K562 (cell line): ENCODE measurements around the gene KIAA2012. TPM values are rescaled to one million over a fixed set of nuclear protein-coding genes. Genes with fewer than 3 reads are reported as not detected.

Source experiments
- ATF7 ChIP-seq: fragments of 450-650 bp; IDR thresholded peaks from 2 replicates; pipeline ENCODE4 v1.7.1; 2014; ENCODE audit warnings: mild to moderate bottlenecking, moderate library complexity
- BRF2 ChIP-seq: IDR thresholded peaks from 3 replicates; pipeline ENCODE4 v1.6.1; 2011; ENCODE audit warnings: borderline replicate concordance, mild to moderate bottlenecking; ENCODE audit not compliant: insufficient read length, insufficient read depth
- CBX2 ChIP-seq: fragments of 200-600 bp; sonication (generic); IDR thresholded peaks from one replicate; pipeline ENCODE4 v1.6.1; 2012; ENCODE audit warnings: mild to moderate bottlenecking, low read length, inconsistent platforms; ENCODE audit not compliant: insufficient read depth, poor library complexity, severe bottlenecking
- E2F3 ChIP-seq: fragments of 250-450 bp; sonication (Bioruptor Pico); IDR thresholded peaks from 2 replicates; pipeline ENCODE4 v1.4.0; 2020; ENCODE audit warnings: mild to moderate bottlenecking
- HNRNPH1 ChIP-seq: fragments of 200-400 bp; formaldehyde crosslinking; optimal IDR thresholded peaks from 2 replicates; pipeline ENCODE3; 2017; ENCODE audit warnings: low read depth, mild to moderate bottlenecking, low read length, moderate library complexity
- LCOR ChIP-seq: sonication (generic); formaldehyde crosslinking; IDR thresholded peaks from 2 replicates; pipeline ENCODE4 v1.8.0; 2022; ENCODE audit warnings: mild to moderate bottlenecking, missing genetic modification reagents
- MBD2 ChIP-seq: sonication (generic); IDR thresholded peaks from 2 replicates; pipeline ENCODE4 v1.6.1; 2016; ENCODE audit warnings: low read depth, borderline replicate concordance
- NCOA6 ChIP-seq: fragments of 450-650 bp; IDR thresholded peaks from 2 replicates; pipeline ENCODE4 v1.6.1; 2017; ENCODE audit warnings: mild to moderate bottlenecking
- NFE2 ChIP-seq: IDR thresholded peaks from 2 replicates; pipeline ENCODE4 v1.6.1; 2014; ENCODE audit warnings: antibody characterized with exemption, low read depth
- OTX1 ChIP-seq: fragments of 450-650 bp; formaldehyde crosslinking; IDR thresholded peaks from 2 replicates; pipeline ENCODE4 v1.4.0; 2022; ENCODE audit warnings: mild to moderate bottlenecking
- SP2 ChIP-seq: IDR thresholded peaks from 2 replicates; pipeline ENCODE4 v1.6.1; 2011; ENCODE audit warnings: mild to moderate bottlenecking, low read depth, low read length, moderate library complexity; ENCODE audit not compliant: poor library complexity, severe bottlenecking; ENCODE audit errors: extremely low read depth
- ZBTB40 ChIP-seq, 2 experiments: fragments of 450-650 bp in 1 of 2; sonication (generic) in 1 of 2; formaldehyde crosslinking in 1 of 2; IDR thresholded peaks; 2 replicates each; pipeline versions ENCODE4 v1.7.1 to v1.9.0; 2016 to 2022; ENCODE audit warnings: inconsistent platforms in 1 of 2, mild to moderate bottlenecking in 1 of 2, missing genetic modification reagents in 1 of 2
- polyA plus RNA-seq, 8 experiments: library from polyadenylated mRNA; depleted of rRNA in 4 of 8; stranded (reverse) in 5 of 8; unstranded in 3 of 8; fragments of >200 nt; fragmentation: Nextera tagmentation in 2 of 8; fragmentation: Illumina TruSeq in 1 of 8; extraction: Ambion mirVana in 2 of 8; extraction: Trizol in 1 of 8; gene quantifications; 2 replicates each; pipeline versions ENCODE4 v1.2.1 to v1.2.3, GENCODE V29; 2011 to 2014; ENCODE audit warnings: inconsistent platforms in 1 of 8, missing spikeins in 1 of 8
- total RNA-seq, 7 experiments: library from RNA; depleted of rRNA in 6 of 7; stranded (reverse); fragments of >200 nt in 6 of 7; fragmentation: Illumina TruSeq in 2 of 7; extraction: Trizol in 2 of 7; gene quantifications; 2 replicates each; pipeline versions ENCODE4 v1.2.1 to v1.2.3, GENCODE V29; 2011 to 2021; ENCODE audit warnings: low replicate concordance in 1 of 7
- TF ChIP-seq, protein P1 (sequence below): IDR thresholded peaks from 2 replicates; pipeline ENCODE4 v1.6.1; 2011; ENCODE audit warnings: borderline replicate concordance, low read depth, mild to moderate bottlenecking, moderate library complexity, low read length; ENCODE audit not compliant: insufficient read depth, poor library complexity, severe bottlenecking

KIAA2012 gene
- total and polyA plus RNA-seq, 9 of the 15 experiments (the other 6 are each of a cell fraction or from before 2014, with no cell fraction given): not detected

DNA sequence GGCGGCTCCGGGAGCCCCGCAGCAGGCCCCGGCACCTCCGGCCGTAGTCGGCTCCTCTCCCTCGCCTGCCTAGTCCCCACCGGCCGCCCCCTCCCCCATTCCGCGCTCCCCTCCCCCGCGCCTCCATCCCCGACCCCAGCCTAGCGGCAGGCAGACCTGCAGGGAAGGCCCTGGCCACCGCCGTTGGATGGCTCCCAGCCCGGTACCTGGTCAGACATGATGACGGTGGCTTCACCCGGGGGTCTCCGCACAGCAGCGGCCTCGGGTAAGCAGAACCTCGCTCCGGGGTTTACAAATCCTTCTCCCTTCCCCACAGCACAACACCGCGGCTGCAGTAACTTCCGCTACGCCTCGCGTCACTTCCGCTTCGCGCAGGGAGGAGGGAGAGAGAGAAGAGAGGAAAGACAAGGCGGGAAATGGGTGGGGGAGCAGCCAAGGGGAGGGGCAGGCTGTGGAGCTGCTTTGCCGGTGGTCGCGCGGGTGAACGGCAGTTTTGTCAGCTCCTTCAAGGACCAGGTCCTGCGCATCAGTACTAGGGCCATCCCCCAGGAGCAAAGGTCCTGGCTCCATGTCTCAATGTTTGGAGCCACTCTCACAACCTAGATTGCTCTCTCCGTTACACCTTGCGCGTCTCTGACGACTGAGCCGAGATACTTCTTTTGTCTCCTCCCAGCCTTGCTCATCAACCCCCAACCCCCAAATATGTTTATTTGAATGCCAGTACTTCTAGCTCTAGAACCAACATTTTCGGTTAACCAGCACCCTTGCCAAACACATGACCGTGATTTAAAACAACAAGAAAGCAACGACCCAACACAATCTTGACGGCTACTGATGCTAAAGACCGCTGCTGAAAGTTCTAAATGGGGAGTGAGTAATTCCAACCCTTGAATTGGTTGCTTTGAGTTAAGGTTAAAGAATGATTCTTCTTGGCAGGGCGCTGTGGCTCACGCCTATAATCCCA, 165.5 kb downstream of the KIAA2012 start, which contains the start of gene SUMO1 (continued):
- TF ChIP-seq, protein P1, sequence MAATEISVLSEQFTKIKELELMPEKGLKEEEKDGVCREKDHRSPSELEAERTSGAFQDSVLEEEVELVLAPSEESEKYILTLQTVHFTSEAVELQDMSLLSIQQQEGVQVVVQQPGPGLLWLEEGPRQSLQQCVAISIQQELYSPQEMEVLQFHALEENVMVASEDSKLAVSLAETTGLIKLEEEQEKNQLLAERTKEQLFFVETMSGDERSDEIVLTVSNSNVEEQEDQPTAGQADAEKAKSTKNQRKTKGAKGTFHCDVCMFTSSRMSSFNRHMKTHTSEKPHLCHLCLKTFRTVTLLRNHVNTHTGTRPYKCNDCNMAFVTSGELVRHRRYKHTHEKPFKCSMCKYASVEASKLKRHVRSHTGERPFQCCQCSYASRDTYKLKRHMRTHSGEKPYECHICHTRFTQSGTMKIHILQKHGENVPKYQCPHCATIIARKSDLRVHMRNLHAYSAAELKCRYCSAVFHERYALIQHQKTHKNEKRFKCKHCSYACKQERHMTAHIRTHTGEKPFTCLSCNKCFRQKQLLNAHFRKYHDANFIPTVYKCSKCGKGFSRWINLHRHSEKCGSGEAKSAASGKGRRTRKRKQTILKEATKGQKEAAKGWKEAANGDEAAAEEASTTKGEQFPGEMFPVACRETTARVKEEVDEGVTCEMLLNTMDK: no peak
- TF ChIP-seq SP2 (no peak), NFE2 (no peak), OTX1 (CRISPR knock-in tag) (no peak), BRF2 (no peak), ZBTB40 (IDR thresholded peaks at IDR 0.05) (peak; percentile 94), ZBTB40 (CRISPR knock-in tag; IDR thresholded peaks at IDR 0.05) (no peak), NCOA6 (no peak), CBX2 (no peak), LCOR (CRISPR knock-in tag) (no peak), HNRNPH1 (no peak), MBD2 (no peak), ATF7 (0 out of 2 replicates have a peak, but pooled peaks have one; percentile 13), E2F3 (CRISPR knock-in tag) (peak; percentile 72; the same call in 1 of the 2 replicates)
